Measurements from ENCODE around the gene KCNJ5.

Gene KCNJ5

GRCh38 chr11:128890543-128891368 lies at the start of gene KCNJ5:
KCNJ5 (plus strand) TSS chr11:128891356; CDS start chr11:128911274, 19,918 bp downstream.
- DNase-seq = no peak

GRCh38 chr11:128841461-128842072 lies 49.6 kb upstream of the KCNJ5 start:
- no peak for DNase-seq

- DNase-seq = no peak
Observed at GRCh38 chr11:128843198-128843785, 47.9 kb upstream of the KCNJ5 start.

- no peak for DNase-seq
Observed at GRCh38 chr11:128845334-128845780, 45.8 kb upstream of the KCNJ5 start.

GRCh38 chr11:128846985-128847384 lies 44.2 kb upstream of the KCNJ5 start:
- DNase-seq = no peak

- no peak for DNase-seq
Observed at GRCh38 chr11:128848815-128849455, 42.2 kb upstream of the KCNJ5 start.

GRCh38 chr11:128852327-128853023 lies 38.7 kb upstream of the KCNJ5 start:
- no peak for DNase-seq

GRCh38 chr11:128853559-128853958 lies 37.6 kb upstream of the KCNJ5 start:
- no peak for DNase-seq

- DNase-seq = no peak
Observed at GRCh38 chr11:128854841-128855240, 36.3 kb upstream of the KCNJ5 start.

GRCh38 chr11:128856241-128856640 lies 34.9 kb upstream of the KCNJ5 start:
- DNase-seq = no peak

GRCh38 chr11:128857341-128857740 lies 33.8 kb upstream of the KCNJ5 start:
- DNase-seq = no peak

- no peak for DNase-seq
Observed at GRCh38 chr11:128859563-128860441, 31.4 kb upstream of the KCNJ5 start.

GRCh38 chr11:128860571-128861361 lies 30.4 kb upstream of the KCNJ5 start:
- no peak for DNase-seq

- no peak for DNase-seq
Observed at GRCh38 chr11:128862406-128862805, 28.8 kb upstream of the KCNJ5 start.

- DNase-seq = no peak
Observed at GRCh38 chr11:128862908-128863660, 28.1 kb upstream of the KCNJ5 start.

GRCh38 chr11:128865490-128865889 lies 25.7 kb upstream of the KCNJ5 start:
- DNase-seq = no peak

GRCh38 chr11:128867277-128867676 lies 23.9 kb upstream of the KCNJ5 start, which contains the start of gene KCNJ1:
KCNJ1 (minus strand) TSS chr11:128867296; CDS start chr11:128840243, 27,053 bp downstream.
- no peak for DNase-seq

- DNase-seq = no peak
Observed at GRCh38 chr11:128868841-128869671, 22.1 kb upstream of the KCNJ5 start.

GRCh38 chr11:128871168-128871610 lies 20.0 kb upstream of the KCNJ5 start:
- DNase-seq = no peak

Data from SIG-M5 (cell line).